MM.1S (cell line): ENCODE measurements around the gene COL25A1.

Source experiments
- DNase-seq: peaks from one replicate; pipeline ENCODE4 v3.0.0-alpha.2; 2015
- H2AFZ ChIP-seq: fragments of 300-600 bp; sonication (generic); 2 replicates; pipeline ENCODE4 v1.6.0; 2016; ENCODE audit warnings: antibody characterized with exemption, low read length
- H3F3A ChIP-seq: fragments of 300-600 bp; sonication (generic); 2 replicates; pipeline ENCODE4 v1.6.1; 2016; ENCODE audit warnings: mild to moderate bottlenecking, antibody characterized with exemption, low read length, moderate library complexity, mixed read lengths; ENCODE audit not compliant: insufficient read depth
- H3K27ac ChIP-seq: fragments of 300-600 bp; sonication (generic); 2 replicates; pipeline ENCODE4 v1.5.1; 2016; ENCODE audit warnings: mild to moderate bottlenecking, low read length
- H3K27me3 ChIP-seq: fragments of 300-600 bp; sonication (generic); replicated peaks from 2 replicates; pipeline ENCODE4 v1.6.0; 2016; ENCODE audit warnings: low read length; ENCODE audit not compliant: insufficient read depth
- H3K36me3 ChIP-seq: fragments of 300-600 bp; sonication (generic); replicated peaks from 2 replicates; pipeline ENCODE4 v1.6.1; 2016; ENCODE audit warnings: mild to moderate bottlenecking, low read length, mixed read lengths; ENCODE audit not compliant: insufficient read depth
- H3K4me1 ChIP-seq: fragments of 300-600 bp; sonication (generic); 2 replicates; pipeline ENCODE4 v1.6.1; 2016; ENCODE audit warnings: low read length, mixed read lengths
- H3K4me2 ChIP-seq: fragments of 300-600 bp; sonication (generic); 2 replicates; pipeline ENCODE4 v1.6.0; 2016; ENCODE audit warnings: low read depth, low read length
- H3K4me3 ChIP-seq: fragments of 300-600 bp; sonication (generic); 2 replicates; pipeline ENCODE4 v1.5.1; 2016; ENCODE audit warnings: low read length, mixed read lengths
- H3K79me2 ChIP-seq: fragments of 300-600 bp; sonication (generic); 2 replicates; pipeline ENCODE4 v1.6.1; 2016; ENCODE audit warnings: mixed run types, low read length, mixed read lengths
- H3K9ac ChIP-seq: fragments of 300-600 bp; sonication (generic); 2 replicates; pipeline ENCODE4 v1.6.1; 2016; ENCODE audit warnings: low read length, mixed read lengths
- H3K9me2 ChIP-seq: fragments of 300-600 bp; sonication (generic); replicated peaks from 2 replicates; pipeline ENCODE4 v1.6.1; 2016; ENCODE audit warnings: mild to moderate bottlenecking, low read length, mixed read lengths; ENCODE audit not compliant: insufficient read depth
- H3K9me3 ChIP-seq: fragments of 300-600 bp; sonication (generic); replicated peaks from 2 replicates; pipeline ENCODE4 v1.6.1; 2016; ENCODE audit warnings: mild to moderate bottlenecking, low read length, mixed read lengths; ENCODE audit not compliant: insufficient read depth
- H4K20me1 ChIP-seq: fragments of 300-600 bp; sonication (generic); 2 replicates; pipeline ENCODE4 v1.6.1; 2016; ENCODE audit warnings: mild to moderate bottlenecking, low read length, moderate library complexity, mixed read lengths; ENCODE audit not compliant: insufficient read depth
- EZH2 ChIP-seq: fragments of 300-600 bp; sonication (generic); optimal IDR thresholded peaks from 2 replicates; pipeline ENCODE3; 2017; ENCODE audit warnings: low read depth, mild to moderate bottlenecking, antibody characterized with exemption, low read length, mixed read lengths
- EZH2phosphoT487 ChIP-seq: fragments of 300-600 bp; sonication (generic); IDR thresholded peaks from 2 replicates; pipeline ENCODE4 v1.6.1; 2018; ENCODE audit warnings: antibody characterized with exemption, low read length
- TF ChIP-seq, protein P1 (sequence below): fragments of 300-600 bp; sonication (generic); IDR thresholded peaks from 2 replicates; pipeline ENCODE4 v1.5.1; 2016; ENCODE audit warnings: antibody characterized with exemption, low read length, mixed read lengths

Gene COL25A1

DNA sequence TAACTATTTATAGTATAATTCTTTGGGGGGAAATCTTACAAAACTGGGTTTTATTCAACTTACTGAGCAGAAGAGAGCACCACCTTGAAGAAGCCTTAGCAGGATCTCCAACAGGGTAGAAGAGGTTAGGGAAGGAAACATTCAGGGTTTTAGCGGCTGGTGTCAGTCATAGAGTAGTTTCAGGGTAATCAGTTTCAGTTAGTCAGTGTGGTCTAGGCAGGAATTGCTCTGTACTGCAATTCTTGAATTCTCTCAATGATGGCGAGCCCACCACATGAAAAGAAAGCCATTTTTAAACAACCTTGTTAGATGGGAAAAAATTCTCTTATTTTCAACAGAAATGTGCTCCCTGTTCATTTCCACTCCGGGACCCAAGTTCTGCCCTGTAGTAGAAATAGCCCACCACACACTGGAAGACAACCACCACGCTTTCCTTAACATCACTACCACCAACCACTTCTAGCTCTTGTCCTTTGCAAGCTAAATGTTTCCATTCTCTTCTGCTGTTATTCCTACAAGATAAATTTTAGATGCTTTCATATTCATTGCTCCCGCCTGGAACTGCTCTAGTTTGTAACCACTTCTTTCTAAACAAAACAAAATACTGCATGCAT lies 25.9 kb downstream of the COL25A1 start:
- no peak overlapping the region for H2AFZ ChIP-seq
- peak; percentile 79 for DNase-seq
- peak overlapping the region; percentile 58; the same call in 1 of the 2 replicates for H3K27ac ChIP-seq
- H3K36me3 ChIP-seq = no peaks in the 10 kb centered on the region
- H3K4me1 ChIP-seq = peaks cover 35% of the 10 kb centered on the region
- no peak overlapping the region for H3K4me3 ChIP-seq
- no peak for TF ChIP-seq EZH2phosphoT487
- TF ChIP-seq EZH2 = no peak
- TF ChIP-seq, protein P1, sequence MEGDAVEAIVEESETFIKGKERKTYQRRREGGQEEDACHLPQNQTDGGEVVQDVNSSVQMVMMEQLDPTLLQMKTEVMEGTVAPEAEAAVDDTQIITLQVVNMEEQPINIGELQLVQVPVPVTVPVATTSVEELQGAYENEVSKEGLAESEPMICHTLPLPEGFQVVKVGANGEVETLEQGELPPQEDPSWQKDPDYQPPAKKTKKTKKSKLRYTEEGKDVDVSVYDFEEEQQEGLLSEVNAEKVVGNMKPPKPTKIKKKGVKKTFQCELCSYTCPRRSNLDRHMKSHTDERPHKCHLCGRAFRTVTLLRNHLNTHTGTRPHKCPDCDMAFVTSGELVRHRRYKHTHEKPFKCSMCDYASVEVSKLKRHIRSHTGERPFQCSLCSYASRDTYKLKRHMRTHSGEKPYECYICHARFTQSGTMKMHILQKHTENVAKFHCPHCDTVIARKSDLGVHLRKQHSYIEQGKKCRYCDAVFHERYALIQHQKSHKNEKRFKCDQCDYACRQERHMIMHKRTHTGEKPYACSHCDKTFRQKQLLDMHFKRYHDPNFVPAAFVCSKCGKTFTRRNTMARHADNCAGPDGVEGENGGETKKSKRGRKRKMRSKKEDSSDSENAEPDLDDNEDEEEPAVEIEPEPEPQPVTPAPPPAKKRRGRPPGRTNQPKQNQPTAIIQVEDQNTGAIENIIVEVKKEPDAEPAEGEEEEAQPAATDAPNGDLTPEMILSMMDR = no peak
- H3K9me2 ChIP-seq = no peaks in the 10 kb centered on the region
- H3K27me3 ChIP-seq = no peaks in the 10 kb centered on the region
- H3F3A ChIP-seq = peaks cover 19% of the 10 kb centered on the region
- peak overlapping the region; percentile 45 for H3K4me2 ChIP-seq
- no peaks in the 10 kb centered on the region for H3K79me2 ChIP-seq
- H3K9me3 ChIP-seq = no peaks in the 10 kb centered on the region
- H3K9ac ChIP-seq = no peak overlapping the region
- H4K20me1 ChIP-seq = no peaks in the 10 kb centered on the region

DNA sequence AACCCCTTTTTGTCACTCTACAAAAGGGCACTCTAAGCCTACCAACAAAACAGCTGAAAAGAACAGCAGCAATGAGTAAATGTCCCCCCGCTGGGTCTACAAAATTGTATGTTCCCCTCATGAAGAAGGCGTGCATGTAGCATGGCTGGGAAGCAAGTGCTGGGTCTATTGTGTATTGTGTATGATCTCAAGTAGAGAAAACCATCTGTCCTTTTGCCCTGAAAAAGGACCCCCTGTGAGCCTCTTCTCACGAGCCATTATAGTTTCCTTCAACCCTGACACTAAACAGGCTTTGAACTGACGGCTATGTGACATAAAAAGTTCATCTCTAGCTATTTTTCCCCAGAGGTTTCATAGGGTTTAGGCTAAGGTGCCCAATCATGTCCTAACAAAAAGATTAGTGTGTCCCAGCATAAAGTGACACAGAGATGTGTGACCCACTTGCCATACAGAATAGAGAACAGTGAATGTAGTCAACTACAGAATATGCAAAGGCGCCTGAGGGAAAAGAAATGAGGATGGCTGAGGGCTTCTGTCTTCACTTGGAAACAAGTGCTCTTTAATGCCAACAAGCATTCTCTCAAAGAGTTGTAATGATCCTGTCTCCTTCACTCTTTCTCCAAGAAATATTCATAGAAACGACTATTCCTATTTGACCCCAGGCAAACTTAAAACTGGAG lies 27.3 kb downstream of the COL25A1 start:
- no peak overlapping the region for H3K4me2 ChIP-seq
- H3K9ac ChIP-seq = no peak overlapping the region
- H3F3A ChIP-seq = peaks cover 19% of the 10 kb centered on the region
- H3K4me3 ChIP-seq = no peak overlapping the region
- H3K79me2 ChIP-seq = no peaks in the 10 kb centered on the region
- peaks cover 35% of the 10 kb centered on the region for H3K4me1 ChIP-seq
- no peaks in the 10 kb centered on the region for H3K9me2 ChIP-seq
- no peaks in the 10 kb centered on the region for H4K20me1 ChIP-seq
- H3K27ac ChIP-seq = no peak overlapping the region
- H2AFZ ChIP-seq = no peak overlapping the region
- no peaks in the 10 kb centered on the region for H3K9me3 ChIP-seq
- DNase-seq = no peak
- H3K36me3 ChIP-seq = no peaks in the 10 kb centered on the region
- TF ChIP-seq EZH2 = no peak
- no peak for TF ChIP-seq EZH2phosphoT487
- TF ChIP-seq, protein P1 = no peak
- H3K27me3 ChIP-seq = no peaks in the 10 kb centered on the region

DNA sequence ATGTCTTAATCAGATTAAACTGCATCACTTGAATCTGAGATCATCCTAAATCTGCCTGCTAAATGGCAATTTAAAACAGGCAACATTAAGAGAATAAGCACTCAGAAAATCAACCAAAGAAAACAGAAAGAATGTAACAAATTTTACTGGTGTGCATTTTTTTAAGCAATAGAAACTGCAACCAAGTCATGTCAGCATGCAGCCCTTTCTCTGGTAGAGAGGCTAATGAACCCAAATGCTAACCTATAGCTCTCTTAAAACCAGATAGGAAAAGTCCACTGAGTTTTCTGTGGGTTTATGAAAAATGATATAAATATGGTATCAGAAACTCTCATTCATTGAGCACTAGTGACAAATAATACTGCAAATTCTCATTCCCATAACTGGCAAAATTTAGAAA lies 35.6 kb downstream of the COL25A1 start:
- Histone ChIP-seq H3K4me2 (peak overlapping the region; percentile 48; the same call in 1 of the 2 replicates), H3K79me2 (no peaks in the 10 kb centered on the region), H4K20me1 (no peaks in the 10 kb centered on the region), H3K36me3 (no peaks in the 10 kb centered on the region), H3F3A (peaks cover 6% of the 10 kb centered on the region), H3K9me3 (no peaks in the 10 kb centered on the region), H3K9ac (no peak overlapping the region), H3K9me2 (no peaks in the 10 kb centered on the region), H3K27ac (peak overlapping the region; percentile 18; the same call in 1 of the 2 replicates), H3K4me1 (peaks cover 19% of the 10 kb centered on the region), H3K27me3 (no peaks in the 10 kb centered on the region), H2AFZ (no peak overlapping the region), H3K4me3 (no peak overlapping the region)
- TF ChIP-seq, protein P1 = no peak
- TF ChIP-seq EZH2phosphoT487 (no peak), EZH2 (no peak)
- peak; percentile 73 for DNase-seq
